Skin of body (tissue), 2 donors: ENCODE measurements around the gene HAS3. TPM values are rescaled to one million over a fixed set of nuclear protein-coding genes. Genes with fewer than 3 reads are reported as not detected.
"Not testable (repeated sequence)": the region's sequence is repeated elsewhere in the genome, so short reads cannot be mapped to it uniquely, and the experiment has no call there.

Experiments used
- DNase-seq: peaks from one replicate; lab custom pipeline; 2025; lab: John Stamatoyannopoulos, UW
- total RNA-seq: library from RNA; depleted of rRNA; stranded (reverse); fragments of >200 nt; gene quantifications from one replicate; pipeline ENCODE4 v1.2.3, GENCODE V29; 2014

Gene HAS3
- total RNA-seq, 1 donor from 2014 or later = 9.9 TPM

GRCh38 chr16:69116256-69116875 lies 10.9 kb downstream of the HAS3 start:
- DNase-seq = peak; percentile 27

GRCh38 chr16:69116906-69117305 lies 11.5 kb downstream of the HAS3 start:
- DNase-seq = no peak

DNA sequence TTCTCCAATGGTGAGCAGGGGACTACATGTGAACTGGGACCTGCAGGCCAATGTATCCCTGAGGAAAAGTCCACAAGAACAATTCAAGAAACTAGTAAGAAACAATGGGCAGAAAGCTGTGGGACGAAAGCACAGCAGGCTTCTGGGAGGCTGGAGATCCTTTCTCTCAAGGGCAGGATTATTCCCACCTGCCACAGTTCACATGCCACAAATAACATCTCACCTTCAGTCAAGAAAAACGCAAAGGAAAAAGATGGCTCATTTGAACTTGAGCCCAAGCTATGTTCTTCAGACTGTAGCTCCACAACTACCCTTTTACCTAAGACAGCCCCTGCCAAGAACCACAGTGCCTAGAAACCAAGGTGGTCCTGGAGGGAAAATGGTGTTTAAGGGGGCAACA lies 13.0 kb downstream of the HAS3 start:
- DNase-seq = no peak

- no peak for DNase-seq
Measured at GRCh38 chr16:69118994-69119393, 13.5 kb downstream of the HAS3 start.

DNA sequence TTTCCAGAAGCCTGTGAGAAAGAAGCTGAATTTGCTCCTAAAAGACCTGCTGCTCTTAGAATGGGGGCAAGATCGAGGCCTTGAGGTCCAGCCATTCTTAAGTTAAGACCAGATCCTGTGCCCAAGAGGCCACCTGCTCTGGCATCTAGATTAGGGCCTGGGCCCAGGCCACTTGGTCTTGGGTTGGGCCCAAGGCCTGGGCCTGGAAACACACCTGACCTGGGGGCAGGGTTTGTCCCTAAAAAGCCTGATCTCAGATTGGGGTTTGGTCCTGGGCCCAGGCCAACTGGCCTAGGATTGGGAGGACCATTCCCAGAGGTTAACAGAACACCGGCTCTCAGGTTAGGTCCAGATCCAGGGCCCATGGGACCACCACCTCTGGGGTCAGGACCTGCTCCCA lies 14.1 kb downstream of the HAS3 start:
- no peak for DNase-seq

DNA sequence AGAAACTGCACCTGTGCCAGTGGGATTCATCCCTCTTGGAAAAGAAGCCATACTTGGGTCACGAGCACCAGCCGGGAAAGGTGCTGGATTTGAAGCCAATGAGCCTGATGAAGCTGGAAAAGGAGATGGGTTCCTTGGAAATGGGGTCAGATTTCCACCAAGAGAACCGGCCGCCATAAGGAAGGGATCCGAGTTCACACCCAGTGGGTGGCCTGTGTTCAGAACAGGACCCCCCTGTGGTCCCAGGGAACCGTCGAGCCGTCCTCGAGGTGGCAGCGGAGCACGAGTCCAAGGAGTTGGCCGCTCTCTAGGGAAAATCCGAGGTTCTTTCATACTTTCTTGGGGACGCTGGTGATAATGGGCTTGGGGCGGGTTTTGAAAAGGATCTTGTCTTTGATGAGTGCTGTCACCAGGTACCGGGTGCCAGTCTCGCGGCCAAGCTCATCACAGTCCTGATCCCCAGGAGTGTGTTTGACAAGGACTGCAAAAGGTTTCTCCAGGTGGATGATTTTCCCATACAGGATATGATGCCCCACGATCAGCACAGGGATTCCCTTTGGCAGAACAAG lies 14.7 kb downstream of the HAS3 start:
- DNase-seq = no peak

DNA sequence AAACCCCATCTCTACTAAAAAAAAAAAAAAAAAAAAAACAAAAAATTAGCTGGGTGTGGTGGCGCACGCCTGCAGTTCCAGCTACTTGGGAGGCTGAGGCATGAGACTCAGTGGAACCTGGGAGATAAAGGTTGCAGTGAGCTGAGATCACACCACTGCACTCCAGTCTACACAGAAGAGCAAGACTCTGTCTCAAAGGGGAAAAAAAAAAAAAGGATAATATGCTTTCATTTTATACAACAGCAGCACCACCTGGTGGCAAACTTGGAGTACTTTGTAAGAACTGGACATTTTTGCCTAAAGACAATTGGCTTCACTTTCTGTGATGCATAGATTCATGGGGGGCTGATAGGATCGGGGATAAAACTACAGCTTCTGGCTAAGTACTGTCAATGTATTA lies 18.5 kb downstream of the HAS3 start:
- DNase-seq = peak; percentile 46

DNA sequence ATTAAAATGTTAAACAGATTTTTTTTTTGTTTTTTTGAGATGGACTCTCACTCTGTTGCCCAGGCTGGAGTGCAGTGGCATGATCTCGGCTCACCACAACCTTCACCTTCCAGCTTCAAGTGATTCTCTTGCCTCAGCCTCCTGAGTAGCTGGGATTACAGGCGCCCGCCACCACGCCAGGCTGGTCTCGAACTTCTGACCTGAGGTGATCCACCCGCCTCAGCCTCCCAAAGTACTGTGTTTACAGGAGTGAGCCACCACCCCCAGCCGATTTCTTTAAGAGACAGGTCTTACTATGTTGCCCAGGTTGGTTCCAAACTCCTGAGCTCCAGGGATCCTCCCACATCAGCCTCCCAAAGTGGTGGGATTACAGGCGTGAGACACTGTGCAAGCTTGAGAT lies 19.0 kb downstream of the HAS3 start:
- DNase-seq = not testable (repeated sequence)

DNA sequence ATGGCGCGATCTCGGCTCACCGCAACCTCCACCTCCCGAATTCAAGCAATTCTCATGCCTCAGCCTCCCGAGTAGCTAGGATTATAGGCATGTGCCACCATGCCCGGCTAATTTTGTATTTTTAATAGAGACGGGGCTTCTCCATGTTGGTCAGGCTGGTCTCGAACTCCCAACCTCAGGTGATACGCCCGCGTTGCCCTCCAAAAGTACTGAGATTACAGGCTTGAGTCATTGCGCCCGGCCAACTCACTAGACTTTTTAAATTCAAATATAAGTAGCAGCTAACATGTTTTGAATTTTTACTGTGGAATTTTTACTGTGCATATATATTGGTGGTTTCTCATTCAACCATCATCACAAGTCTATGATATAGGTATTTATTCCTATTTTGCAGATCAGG lies 19.5 kb downstream of the HAS3 start:
- not testable (repeated sequence) for DNase-seq

DNA sequence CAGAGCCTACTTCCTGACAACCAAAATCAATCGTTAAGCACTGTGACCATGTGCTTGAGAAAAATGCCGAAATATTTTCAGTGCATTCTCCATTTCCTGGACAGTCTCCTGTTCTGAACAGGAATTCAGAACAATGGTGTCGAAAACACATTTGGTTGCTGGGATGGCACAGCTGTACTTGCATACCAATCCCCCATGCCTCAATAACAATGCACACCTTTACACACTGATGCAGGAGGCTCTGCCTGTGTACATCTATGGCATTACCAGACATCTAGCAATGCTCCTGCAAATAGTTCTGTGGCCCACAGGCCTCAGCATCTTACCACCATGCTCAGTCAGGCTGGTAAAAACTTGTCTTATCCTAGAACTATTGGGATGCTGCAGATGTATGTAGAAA lies 20.8 kb downstream of the HAS3 start:
- no peak for DNase-seq

DNA sequence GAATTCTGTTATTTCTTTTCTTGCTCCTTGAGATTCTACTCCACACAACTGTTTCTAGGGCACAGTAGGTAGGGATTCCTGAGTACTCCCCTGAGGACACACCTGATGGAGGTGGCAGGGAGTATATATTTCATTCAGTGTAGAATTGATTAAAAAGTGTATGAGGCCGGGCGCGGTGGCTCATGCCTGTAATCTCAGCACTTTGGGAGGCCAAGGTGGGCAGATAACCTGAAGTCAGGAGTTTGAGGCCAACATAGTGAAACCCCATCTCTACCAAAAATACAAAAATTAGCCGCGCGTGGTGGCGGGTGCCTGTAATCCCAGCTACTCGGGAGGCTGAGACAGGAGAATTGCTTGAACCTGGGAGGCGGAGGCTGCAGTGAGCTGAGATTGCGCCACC lies 21.3 kb downstream of the HAS3 start:
- not testable (repeated sequence) for DNase-seq

DNA sequence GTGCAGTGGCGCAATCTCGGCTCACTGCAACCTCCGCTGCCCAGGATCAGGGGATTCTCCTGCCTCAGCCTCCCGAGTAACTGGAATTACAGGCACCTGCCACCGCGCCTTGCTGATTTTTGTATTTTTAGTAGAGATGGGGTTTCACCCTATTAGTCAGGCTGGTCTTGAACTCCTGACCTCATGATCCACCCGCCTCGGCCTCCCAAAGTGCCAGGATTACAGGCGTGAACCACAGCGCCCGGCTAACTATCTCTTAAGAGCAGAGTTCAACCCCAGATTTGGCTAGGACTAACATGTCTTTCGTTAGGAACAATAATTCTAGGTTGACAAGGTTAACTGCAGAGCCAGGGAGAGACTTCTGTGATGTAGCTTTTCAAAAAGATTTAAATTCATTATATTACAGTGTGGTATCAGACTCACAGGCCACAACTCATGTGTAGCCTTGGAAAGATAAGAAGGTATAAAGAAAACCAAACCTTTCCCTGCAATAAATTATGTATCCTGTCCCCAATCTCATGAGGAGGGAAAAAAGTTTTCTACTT lies 22.6 kb downstream of the HAS3 start:
- no peak for DNase-seq

DNA sequence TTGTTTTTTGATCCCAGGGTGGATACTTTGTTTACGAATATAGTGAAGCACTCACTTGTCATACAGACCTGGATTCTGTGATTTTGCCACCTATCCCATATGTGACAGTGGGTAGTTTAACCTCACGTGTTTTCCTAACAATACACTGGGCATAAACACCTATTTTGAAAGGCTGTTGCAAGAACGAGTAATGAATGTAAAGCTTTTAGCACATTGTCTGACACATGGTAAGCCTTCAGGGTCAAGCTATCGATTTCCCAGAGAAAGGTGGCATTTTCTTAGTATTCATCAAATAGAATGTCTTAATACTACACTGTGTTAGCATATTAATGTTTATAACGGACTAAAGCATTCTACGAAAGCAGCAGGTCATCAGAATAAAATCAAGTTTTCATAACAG lies 25.0 kb downstream of the HAS3 start:
- no peak for DNase-seq

- peak; percentile 58 for DNase-seq
Measured at GRCh38 chr16:69131167-69131838, 25.9 kb downstream of the HAS3 start.

DNA sequence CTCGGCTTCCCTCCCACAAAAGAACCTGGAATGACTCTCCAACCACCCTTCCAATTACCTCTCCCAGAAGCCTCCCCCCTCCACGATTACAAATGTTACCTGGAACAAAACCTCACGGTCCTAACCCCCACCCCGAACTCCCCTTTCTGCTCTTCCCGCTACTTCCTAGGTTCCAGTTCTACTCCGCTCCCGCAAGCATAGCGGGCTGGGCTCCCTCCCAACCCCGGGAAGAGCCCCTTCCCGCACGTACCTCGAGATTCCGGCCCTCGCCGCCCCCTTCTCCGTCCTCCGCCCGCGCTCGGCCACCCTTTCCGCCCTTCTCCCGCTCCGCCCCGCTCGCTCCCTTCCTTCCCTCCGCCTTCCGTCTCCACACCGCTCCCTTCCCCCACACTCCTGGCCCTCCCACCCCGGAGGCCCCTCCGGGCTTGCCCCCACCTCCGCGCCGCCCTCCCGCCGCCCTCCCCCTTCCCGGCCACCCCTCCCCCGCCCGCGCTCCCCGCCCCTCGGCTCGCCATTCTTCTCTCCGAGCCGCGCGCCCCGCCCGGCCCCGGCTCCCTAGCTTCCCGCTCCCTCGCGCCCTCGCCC lies 26.5 kb downstream of the HAS3 start:
- DNase-seq = peak; percentile 83

GRCh38 chr16:69132424-69133252 lies 27.2 kb downstream of the HAS3 start, which contains the start of the genes CHTF8 and UTP4:
Gene CHTF8, minus strand, starts transcription at chr16:69132588. Its CDS starts 11,130 bp downstream, at chr16:69121458.
Gene UTP4, plus strand, starts transcription at chr16:69132649. Its CDS starts 811 bp downstream, at chr16:69133460.
- peak; percentile 53 for DNase-seq

DNA sequence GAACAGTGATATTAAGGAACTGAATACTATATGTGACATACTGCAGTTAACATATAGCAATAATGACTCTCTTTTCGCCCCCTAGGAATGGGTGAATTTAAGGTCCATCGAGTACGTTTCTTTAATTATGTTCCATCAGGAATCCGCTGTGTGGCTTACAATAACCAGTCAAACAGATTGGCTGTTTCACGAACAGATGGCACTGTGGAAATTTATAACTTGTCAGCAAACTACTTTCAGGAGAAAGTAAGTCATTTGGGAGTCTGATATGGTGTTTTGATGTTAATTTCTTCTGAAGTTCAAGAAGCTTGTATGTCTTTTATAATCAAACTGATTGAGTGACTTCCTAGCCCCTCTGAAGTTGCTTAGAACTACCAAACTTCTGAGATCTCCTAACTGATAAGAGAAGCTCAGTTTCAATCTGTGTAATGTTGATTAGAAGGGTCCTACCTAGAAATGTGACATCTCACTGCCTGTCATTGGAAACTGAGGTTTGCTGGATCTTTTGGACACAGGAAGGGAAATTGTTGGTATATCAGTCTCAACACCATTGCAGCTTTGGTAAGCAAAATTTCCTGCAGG lies 28.0 kb downstream of the HAS3 start:
- no peak for DNase-seq

GRCh38 chr16:69138608-69139007 lies 33.2 kb downstream of the HAS3 start:
- DNase-seq = no peak

DNA sequence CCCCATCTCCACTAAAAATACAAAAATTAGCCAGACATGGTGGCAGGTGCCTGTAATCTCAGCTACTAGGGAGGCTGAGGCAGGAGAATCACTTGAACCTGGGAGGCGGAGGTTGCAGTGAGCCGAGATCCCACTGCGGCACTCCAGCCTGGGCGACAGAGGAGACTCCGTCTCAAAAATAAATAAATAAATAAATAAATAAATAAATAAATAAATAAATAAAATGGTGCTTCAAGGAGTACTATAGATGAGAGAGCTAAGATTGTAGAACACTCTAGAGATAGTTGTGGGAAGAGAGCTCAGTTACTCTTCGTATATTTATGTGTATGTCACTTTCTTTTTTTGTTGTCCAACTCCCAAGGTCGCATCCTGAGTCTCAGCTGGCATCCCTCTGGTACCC lies 34.0 kb downstream of the HAS3 start:
- not testable (repeated sequence) for DNase-seq

- no peak for DNase-seq
Measured at GRCh38 chr16:69141014-69141413, 35.6 kb downstream of the HAS3 start.

GRCh38 chr16:69141936-69142335 lies 36.5 kb downstream of the HAS3 start:
- DNase-seq = no peak
